ENCODE measurements around the gene MYBPC1. TPM values are rescaled to one million over a fixed set of nuclear protein-coding genes. Genes with fewer than 3 reads are reported as not detected.

The MYBPC1 gene
- total and polyA plus RNA-seq, 9 of the 15 experiments (the other 6 are each of a cell fraction or from before 2014, with no cell fraction given) = not detected

GRCh38 chr12:101599311-101599710 is 4.5 kb downstream of the MYBPC1 start:
- no peaks in the 10 kb centered on the region for H3K4me1 ChIP-seq (replicated peaks in 1 of 2; ENCODE audit: control insufficient read depth in 2 of 2, insufficient read depth in 2 of 2, low read length in 2 of 2)
- H3K4me2 ChIP-seq (ENCODE audit: insufficient read depth, low read length) = no peak overlapping the region

More at GRCh38 chr12:101599311-101599710, 4.5 kb downstream of the MYBPC1 start:
- FAIRE-seq (no peak), DNase-seq (ENCODE audit: extremely low read depth in 1 of 4, low spot score in 3 of 4) (no peak), ATAC-seq (no peak)
- H3K9ac ChIP-seq (ENCODE audit: insufficient read depth in 1 of 2, low read depth in 2 of 2, low read length in 2 of 2) = no peak overlapping the region
- no peak overlapping the region for H2AFZ ChIP-seq (ENCODE audit: low read depth, low read length)
- BruUV-seq (replicated peaks) = no TSS peak
- intact Hi-C loops (cut with micrococcal nuclease) (no loop called here), in situ Hi-C loops (cut with MboI) (no loop called here)
- H3K27ac ChIP-seq (ENCODE audit: extremely low read depth, low read depth, low read length) = no peak overlapping the region
- H3K4me3 ChIP-seq = no peak overlapping the region
- no peaks in the 10 kb centered on the region for H3K79me2 ChIP-seq (ENCODE audit: control insufficient read depth, insufficient read depth, low read length)
- no peaks in the 10 kb centered on the region for H3K9me1 ChIP-seq (ENCODE audit: control insufficient read depth, insufficient read depth, low read length)
- WGBS (ENCODE audit: insufficient coverage, low coverage, missing lambda C conversion rate) = 0% methylated on average over 1 of the region's 1 CpG
- no peaks in the 10 kb centered on the region for H3K36me3 ChIP-seq (ENCODE audit: control insufficient read depth, insufficient read depth, low read length)
- no peaks in the 10 kb centered on the region for H3K9me3 ChIP-seq (replicated peaks; ENCODE audit: control insufficient read depth, insufficient read depth, low read depth, low read length)
- POLR2A ChIA-PET = no interaction called here
- H3K27me3 ChIP-seq (ENCODE audit: control insufficient read depth in 2 of 2, insufficient read depth in 2 of 2, low read length in 2 of 2) = no peaks in the 10 kb centered on the region; a peak in 1 of 5 replicates
- CTCF ChIA-PET (ENCODE audit: low intra/inter-chr PET ratio) = no interaction called here
- TF ChIP-seq ZC3H4 (CRISPR knock-in tag; IDR thresholded peaks at IDR 0.05; ENCODE audit: borderline replicate concordance) = no peak
- TF ChIP-seq RBM22 (IDR thresholded peaks at IDR 0.05; ENCODE audit: low read depth, low read length, poor library complexity, severe bottlenecking) = no peak
- no peak for TF ChIP-seq ZC3H11A (IDR thresholded peaks at IDR 0.05; ENCODE audit: low read depth, low read length)
- no peak for TF ChIP-seq PTBP1 (IDR thresholded peaks at IDR 0.05; ENCODE audit: low read depth, low read length)
- TF ChIP-seq ZNF347 (CRISPR knock-in tag; IDR thresholded peaks at IDR 0.05; ENCODE audit: low read depth) = no peak
- no peak for TF ChIP-seq ZNF778 (CRISPR knock-in tag; IDR thresholded peaks at IDR 0.05)
- TF ChIP-seq ATF1 (CRISPR knock-in tag; IDR thresholded peaks at IDR 0.05) = no peak
- TF ChIP-seq ATF1 (tag; IDR thresholded peaks at IDR 0.05) = no peak
- TF ChIP-seq TGIF2 (CRISPR knock-in tag; IDR thresholded peaks at IDR 0.05) = no peak
- no peak for TF ChIP-seq CSDE1 (IDR thresholded peaks at IDR 0.05)
- TF ChIP-seq BCOR (IDR thresholded peaks at IDR 0.05) = no peak
- no peak for TF ChIP-seq DEAF1 (CRISPR knock-in tag; IDR thresholded peaks at IDR 0.05)
- TF ChIP-seq ETV1 (tag; conservative IDR thresholded peaks at IDR 0.05; ENCODE audit: low read depth) = no peak
- TF ChIP-seq, protein P1, sequence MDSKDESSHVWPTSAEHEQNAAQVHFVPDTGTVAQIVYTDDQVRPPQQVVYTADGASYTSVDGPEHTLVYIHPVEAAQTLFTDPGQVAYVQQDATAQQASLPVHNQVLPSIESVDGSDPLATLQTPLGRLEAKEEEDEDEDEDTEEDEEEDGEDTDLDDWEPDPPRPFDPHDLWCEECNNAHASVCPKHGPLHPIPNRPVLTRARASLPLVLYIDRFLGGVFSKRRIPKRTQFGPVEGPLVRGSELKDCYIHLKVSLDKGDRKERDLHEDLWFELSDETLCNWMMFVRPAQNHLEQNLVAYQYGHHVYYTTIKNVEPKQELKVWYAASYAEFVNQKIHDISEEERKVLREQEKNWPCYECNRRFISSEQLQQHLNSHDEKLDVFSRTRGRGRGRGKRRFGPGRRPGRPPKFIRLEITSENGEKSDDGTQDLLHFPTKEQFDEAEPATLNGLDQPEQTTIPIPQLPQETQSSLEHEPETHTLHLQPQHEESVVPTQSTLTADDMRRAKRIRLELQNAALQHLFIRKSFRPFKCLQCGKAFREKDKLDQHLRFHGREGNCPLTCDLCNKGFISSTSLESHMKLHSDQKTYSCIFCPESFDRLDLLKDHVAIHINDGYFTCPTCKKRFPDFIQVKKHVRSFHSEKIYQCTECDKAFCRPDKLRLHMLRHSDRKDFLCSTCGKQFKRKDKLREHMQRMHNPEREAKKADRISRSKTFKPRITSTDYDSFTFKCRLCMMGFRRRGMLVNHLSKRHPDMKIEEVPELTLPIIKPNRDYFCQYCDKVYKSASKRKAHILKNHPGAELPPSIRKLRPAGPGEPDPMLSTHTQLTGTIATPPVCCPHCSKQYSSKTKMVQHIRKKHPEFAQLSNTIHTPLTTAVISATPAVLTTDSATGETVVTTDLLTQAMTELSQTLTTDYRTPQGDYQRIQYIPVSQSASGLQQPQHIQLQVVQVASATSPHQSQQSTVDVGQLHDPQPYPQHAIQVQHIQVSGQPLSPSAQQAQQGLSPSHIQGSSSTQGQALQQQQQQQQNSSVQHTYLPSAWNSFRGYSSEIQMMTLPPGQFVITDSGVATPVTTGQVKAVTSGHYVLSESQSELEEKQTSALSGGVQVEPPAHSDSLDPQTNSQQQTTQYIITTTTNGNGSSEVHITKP (IDR thresholded peaks at IDR 0.05; ENCODE audit: partially characterized antibody) = no peak
- TF ChIP-seq ZBTB1 (CRISPR knock-in tag; IDR thresholded peaks at IDR 0.05; ENCODE audit: borderline replicate concordance, low read depth) = no peak
- no peak for TF ChIP-seq SMAD2 (IDR thresholded peaks at IDR 0.05; ENCODE audit: low read depth, low read length)
- TF ChIP-seq PHB (CRISPR knock-in tag; IDR thresholded peaks at IDR 0.05) = no peak
- TF ChIP-seq IRF9 (tag; IDR thresholded peaks at IDR 0.05) = no peak
- H4K20me1 ChIP-seq (replicated peaks; ENCODE audit: control insufficient read depth, insufficient read depth, low read length) = no peaks in the 10 kb centered on the region

All from K562 (cell line).